SK-N-DZ (cell line): ENCODE data around the gene THAP12. TPM values are rescaled to one million over a fixed set of nuclear protein-coding genes. Genes with fewer than 3 reads are reported as not detected.
"Not testable (repeated sequence)": the region's sequence is repeated elsewhere in the genome, so short reads cannot be mapped to it uniquely, and the experiment has no call there.

Experiments used
- DNase-seq: peaks from one replicate; pipeline ENCODE4 v3.0.0-alpha.2; 2015; ENCODE audit warnings: low spot score
- polyA plus RNA-seq, 2 experiments: library from polyadenylated mRNA; depleted of rRNA; stranded (reverse); fragments of >200 nt; gene quantifications; 2 replicates each; pipeline ENCODE4 v1.2.3, GENCODE V29; 2014

The THAP12 gene
- polyA plus RNA-seq (2014; cell fraction: cytosol; rRNA removed) = 121 and 123 TPM in 2 replicates
- polyA plus RNA-seq (2014; cell fraction: nucleus; rRNA removed) = 70.1 and 70.4 TPM in 2 replicates

- DNase-seq = peak; percentile 97
Observed at GRCh38 chr11:76380977-76381719, at the start of gene THAP12, which contains the start of gene GVQW3. TSS of gene THAP12 (minus strand) at chr11:76381132. CDS start at chr11:76380836, 296 bp downstream. TSS of gene GVQW3 (plus strand) at chr11:76381323. CDS start at chr11:76381829, 506 bp downstream.

- DNase-seq = no peak
Observed at GRCh38 chr11:76426660-76427059, 45.7 kb upstream of the THAP12 start.

- DNase-seq = no peak
Observed at GRCh38 chr11:76424891-76425290, 44.0 kb upstream of the THAP12 start.

- no peak for DNase-seq
Observed at GRCh38 chr11:76424379-76424778, 43.4 kb upstream of the THAP12 start.

GRCh38 chr11:76419896-76420295, 39.0 kb upstream of the THAP12 start:
- DNase-seq = peak; percentile 33

GRCh38 chr11:76415073-76415472, 34.1 kb upstream of the THAP12 start:
- no peak for DNase-seq

GRCh38 chr11:76410851-76411357, 30.0 kb upstream of the THAP12 start:
- peak; percentile 60 for DNase-seq

GRCh38 chr11:76408171-76408965, 27.4 kb upstream of the THAP12 start:
- DNase-seq = peak; percentile 33

GRCh38 chr11:76406359-76406758, 25.4 kb upstream of the THAP12 start:
- DNase-seq = no peak

GRCh38 chr11:76401484-76401883, 20.6 kb upstream of the THAP12 start:
- not testable (repeated sequence) for DNase-seq

- no peak for DNase-seq
Observed at GRCh38 chr11:76400967-76401366, 20.0 kb upstream of the THAP12 start.

- DNase-seq = no peak
Observed at GRCh38 chr11:76397383-76397782, 16.5 kb upstream of the THAP12 start.

- DNase-seq = no peak
Observed at GRCh38 chr11:76395296-76395695, 14.4 kb upstream of the THAP12 start.

- no peak for DNase-seq
Observed at GRCh38 chr11:76394411-76394810, 13.5 kb upstream of the THAP12 start.

- DNase-seq = no peak
Observed at GRCh38 chr11:76392870-76393269, 11.9 kb upstream of the THAP12 start.

- DNase-seq = no peak
Observed at GRCh38 chr11:76391811-76392475, 11.0 kb upstream of the THAP12 start.

GRCh38 chr11:76391021-76391420, 10.1 kb upstream of the THAP12 start:
- no peak for DNase-seq

GRCh38 chr11:76388408-76388807, 7.5 kb upstream of the THAP12 start:
- DNase-seq = peak; percentile 80

- DNase-seq = no peak
Observed at GRCh38 chr11:76385903-76386302, 5.0 kb upstream of the THAP12 start.

- no peak for DNase-seq
Observed at GRCh38 chr11:76382209-76382608, 1.3 kb upstream of the THAP12 start.

- DNase-seq = peak; percentile 32
Observed at GRCh38 chr11:76380159-76380976, 564 bp downstream of the THAP12 start.
